Smooth muscle cell (in vitro differentiated cells): ENCODE results near the gene ST3GAL6. TPM values are rescaled to one million over a fixed set of nuclear protein-coding genes. Genes with fewer than 3 reads are reported as not detected.

Experiments
- DNase-seq: peaks from one replicate; lab custom pipeline; 2025; ENCODE audit not compliant: unreplicated experiment; lab: John Stamatoyannopoulos, UW
- H2AFZ ChIP-seq: fragments of 200-600 bp; sonication (generic); 2 replicates; pipeline ENCODE4 v1.6.0; 2016; ENCODE audit warnings: antibody characterized with exemption, low read depth, mild to moderate bottlenecking
- H3F3A ChIP-seq: fragments of 200-600 bp; sonication (generic); 2 replicates; pipeline ENCODE4 v1.6.0; 2017; ENCODE audit warnings: antibody characterized with exemption, low read depth
- H3K27ac ChIP-seq: fragments of 200-600 bp; sonication (generic); 2 replicates; pipeline ENCODE4 v1.5.1; 2016; ENCODE audit warnings: low read depth, mild to moderate bottlenecking
- H3K27me3 ChIP-seq: fragments of 200-600 bp; sonication (generic); 2 replicates; pipeline ENCODE4 v1.6.1; 2016; ENCODE audit warnings: low read depth, mild to moderate bottlenecking
- H3K36me3 ChIP-seq: fragments of 200-600 bp; sonication (generic); 2 replicates; pipeline ENCODE4 v1.5.1; 2016; ENCODE audit warnings: low read depth
- H3K4me1 ChIP-seq: fragments of 200-600 bp; sonication (generic); 2 replicates; pipeline ENCODE4 v1.5.1; 2016; ENCODE audit warnings: low read depth
- H3K4me2 ChIP-seq: fragments of 200-600 bp; sonication (generic); 2 replicates; pipeline ENCODE4 v1.6.0; 2016; ENCODE audit warnings: mild to moderate bottlenecking
- H3K4me3 ChIP-seq: fragments of 200-600 bp; sonication (generic); 2 replicates; pipeline ENCODE4 v1.5.1; 2016; ENCODE audit warnings: mild to moderate bottlenecking
- H3K79me2 ChIP-seq: fragments of 200-600 bp; sonication (generic); 2 replicates; pipeline ENCODE4 v1.6.0; 2016; ENCODE audit warnings: low read depth, mild to moderate bottlenecking
- H3K9ac ChIP-seq: fragments of 200-600 bp; sonication (generic); 2 replicates; pipeline ENCODE4 v1.6.0; 2016; ENCODE audit warnings: low read depth
- H3K9me3 ChIP-seq: fragments of 200-600 bp; sonication (generic); replicated peaks from 2 replicates; pipeline ENCODE4 v1.5.1; 2016; ENCODE audit warnings: low read depth
- H4K20me1 ChIP-seq: fragments of 200-600 bp; sonication (generic); 2 replicates; pipeline ENCODE4 v1.6.0; 2016; ENCODE audit warnings: low read depth
- CTCF ChIP-seq: fragments of 200-600 bp; sonication (generic); IDR thresholded peaks from 2 replicates; pipeline ENCODE4 v1.5.1; 2017; ENCODE audit warnings: borderline replicate concordance, mild to moderate bottlenecking, antibody characterized with exemption; ENCODE audit not compliant: insufficient read depth, poor library complexity, severe bottlenecking
- WGBS: methylation state at CpG from one replicate; pipeline ENCODE4 v1.1.7; 2016; ENCODE audit warnings: low lambda C conversion rate; 5-methylcytosine and 5-hydroxymethylcytosine counted together
- polyA plus RNA-seq: library from polyadenylated mRNA; unstranded; fragments of >200 nt; fragmentation: Nextera tagmentation; extraction: Ambion mirVana; gene quantifications from 2 replicates; pipeline ENCODE4 v1.2.1, GENCODE V29; 2016
- total RNA-seq: library from RNA; depleted of rRNA; stranded (reverse); fragments of >200 nt; gene quantifications from 2 replicates; pipeline ENCODE4 v1.2.3, GENCODE V29; 2014

Gene ST3GAL6
- total and polyA plus RNA-seq, 2 experiments from 2014 or later = 19.4 to 40.7 TPM

GRCh38 chr3:98770261-98771039 lies 7.3 kb downstream of the ST3GAL6 start:
- Histone ChIP-seq H2AFZ (no peak overlapping the region), H3K36me3 (no peaks in the 10 kb centered on the region), H3K4me1 (no peaks in the 10 kb centered on the region), H3K4me2 (no peak overlapping the region), H3K4me3 (no peak overlapping the region), H3K79me2 (peaks cover 12% of the 10 kb centered on the region), H3K9ac (no peak overlapping the region), H3F3A (no peaks in the 10 kb centered on the region), H3K9me3 (no peaks in the 10 kb centered on the region), H3K27me3 (no peaks in the 10 kb centered on the region), H3K27ac (no peak overlapping the region), H4K20me1 (peaks cover 3% of the 10 kb centered on the region)
- no peak for DNase-seq
- TF ChIP-seq CTCF = no peak
- 82% methylated on average over 8 of the region's 8 CpGs for WGBS

- no peak overlapping the region for H3K4me3 ChIP-seq
- H4K20me1 ChIP-seq = peaks cover 3% of the 10 kb centered on the region
- no peak overlapping the region for H3K9ac ChIP-seq
- no peak overlapping the region for H3K4me2 ChIP-seq
- H3K4me1 ChIP-seq = no peaks in the 10 kb centered on the region
- 95% methylated on average over 2 of the region's 2 CpGs for whole genome bisulfite sequencing
- peaks cover 6% of the 10 kb centered on the region for H3K79me2 ChIP-seq
- H3K27me3 ChIP-seq = no peaks in the 10 kb centered on the region
- TF ChIP-seq CTCF = no peak
- no peak overlapping the region for H2AFZ ChIP-seq
- H3K27ac ChIP-seq = no peak overlapping the region
- no peak for DNase-seq
- H3K9me3 ChIP-seq = no peaks in the 10 kb centered on the region
- H3K36me3 ChIP-seq = no peaks in the 10 kb centered on the region
- peaks cover 6% of the 10 kb centered on the region for H3F3A ChIP-seq
Observed at GRCh38 chr3:98772022-98772421, 8.9 kb downstream of the ST3GAL6 start.

- Histone ChIP-seq H3K27me3 (no peaks in the 10 kb centered on the region), H4K20me1 (no peaks in the 10 kb centered on the region), H3F3A (peaks cover 25% of the 10 kb centered on the region), H3K9me3 (no peaks in the 10 kb centered on the region), H3K9ac (no peak overlapping the region), H3K36me3 (no peaks in the 10 kb centered on the region), H3K4me1 (peaks cover 10% of the 10 kb centered on the region), H3K27ac (no peak overlapping the region), H3K4me2 (no peak overlapping the region), H3K79me2 (no peaks in the 10 kb centered on the region), H2AFZ (no peak overlapping the region), H3K4me3 (no peak overlapping the region)
- no peak for TF ChIP-seq CTCF
- DNase-seq = no peak
- WGBS = 94% methylated on average over 3 of the region's 3 CpGs
Observed at GRCh38 chr3:98775459-98776139, 12.5 kb downstream of the ST3GAL6 start.
